HG02763 (cell line): ENCODE results near the gene NOSTRIN.
"Not testable (repeated sequence)": the region's sequence is repeated elsewhere in the genome, so short reads cannot be mapped to it uniquely, and the experiment has no call there.

ENCODE experiments used
- ATAC-seq: cut with Tn5 transposase; IDR thresholded peaks from one replicate; pipeline ENCODE4 v1.9.1; 2021; ENCODE audit warnings: mild to moderate bottlenecking, moderate library complexity; ENCODE audit not compliant: unreplicated experiment

Gene NOSTRIN

DNA sequence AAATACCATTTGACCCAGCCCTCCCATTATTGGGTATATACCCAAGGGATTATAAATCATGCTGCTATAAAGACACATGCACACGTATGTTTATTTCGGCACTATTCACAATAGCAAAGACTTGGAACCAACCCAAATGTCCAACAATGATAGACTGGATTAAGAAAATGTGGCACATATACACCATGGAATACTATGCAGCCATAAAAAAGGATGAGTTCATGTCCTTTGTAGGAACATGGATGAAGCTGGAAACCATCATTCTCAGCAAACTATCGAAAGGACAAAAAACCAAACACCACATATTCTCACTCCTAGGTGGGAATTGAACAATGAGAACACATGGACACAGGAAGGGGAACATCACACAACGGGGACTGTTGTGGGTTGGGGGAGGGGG, 68.4 kb downstream of the NOSTRIN start:
- ATAC-seq, result not testable (repeated sequence)

DNA sequence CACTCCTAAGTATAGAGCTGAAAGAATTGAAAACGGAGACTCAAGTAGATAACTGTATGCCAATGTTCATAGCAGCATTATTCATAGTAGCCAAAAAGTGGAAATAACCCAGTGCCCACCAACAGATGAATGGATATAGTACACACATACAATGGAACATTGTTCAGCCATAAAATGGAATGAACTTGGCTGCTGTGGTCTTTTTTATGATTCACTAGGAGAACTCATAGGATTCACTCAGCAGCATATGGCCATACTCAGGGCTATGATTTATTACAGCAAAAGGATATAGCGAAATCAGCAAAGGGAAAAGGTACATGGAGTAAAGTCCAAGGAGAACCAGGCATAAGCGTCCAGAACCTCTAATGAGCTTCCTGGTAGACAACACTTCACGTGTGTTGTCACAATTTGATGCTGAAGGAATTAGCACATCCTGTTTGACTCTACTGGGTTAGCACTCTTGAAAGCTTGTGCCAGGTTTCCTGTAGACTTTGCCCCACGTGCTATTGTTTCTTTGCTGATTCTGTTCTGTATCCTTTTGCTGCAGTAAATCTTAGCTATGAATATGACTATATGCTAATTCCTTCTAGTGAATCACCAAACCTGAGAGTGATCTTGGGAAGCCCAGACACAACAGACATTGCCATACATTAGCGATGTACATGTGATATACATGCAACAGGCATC, 72.1 kb downstream of the NOSTRIN start:
- no peak for ATAC-seq

GRCh38 chr2:168882163-168882562, 79.7 kb downstream of the NOSTRIN start:
- ATAC-seq, result not testable (repeated sequence)

- no peak for ATAC-seq
Observed at GRCh38 chr2:168884975-168885374, 82.5 kb downstream of the NOSTRIN start.

GRCh38 chr2:168889635-168890005, 87.2 kb downstream of the NOSTRIN start:
- no peak for ATAC-seq

DNA sequence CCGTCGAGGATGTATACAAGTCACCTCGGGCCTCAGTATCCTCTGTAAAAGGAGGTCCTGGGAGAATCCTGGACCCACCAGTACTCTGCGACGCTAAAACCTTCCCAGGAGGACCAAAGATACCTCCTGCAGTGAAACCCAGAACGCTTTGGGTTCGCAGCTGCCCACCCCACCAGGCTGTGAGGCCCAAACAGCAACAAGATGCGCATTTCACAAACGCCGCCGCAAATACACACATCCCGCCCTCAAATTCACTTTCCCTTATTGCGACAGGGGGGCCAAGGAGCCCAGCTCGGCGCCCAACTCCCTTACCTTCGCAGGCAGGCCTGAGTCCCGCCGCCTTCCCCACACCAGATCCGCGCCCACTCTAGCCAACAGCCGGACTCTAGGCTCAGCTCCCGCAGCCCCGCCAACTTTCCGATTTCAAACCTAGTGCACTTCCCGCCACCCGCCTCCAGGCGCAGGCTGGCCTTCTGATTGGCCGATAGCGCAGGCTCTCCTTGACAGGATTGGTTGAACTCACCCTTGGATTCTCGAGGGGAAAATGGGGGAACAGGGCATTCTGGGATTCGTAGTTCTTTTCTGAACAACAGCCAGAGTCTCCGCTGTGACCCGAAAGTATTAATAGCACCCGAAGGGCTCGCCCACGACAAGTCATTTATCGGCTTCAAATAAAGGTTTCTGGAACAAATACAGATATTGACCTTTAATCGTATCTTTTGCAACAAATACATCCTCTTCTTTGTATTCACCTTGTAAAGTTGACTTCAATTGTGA, 87.8 kb downstream of the NOSTRIN start, which contains the start of gene SPC25:
SPC25 (minus strand) TSS at position 425 of the 777 bp plus-strand sequence. CDS start 911 bp downstream, outside the sequence.
- peak; percentile 100 for ATAC-seq

- no peak for ATAC-seq
Observed at GRCh38 chr2:168892327-168892726, 89.9 kb downstream of the NOSTRIN start.

- no peak for ATAC-seq
Observed at GRCh38 chr2:168894101-168894500, 91.7 kb downstream of the NOSTRIN start.

- ATAC-seq, result no peak
Observed at GRCh38 chr2:168894720-168895119, 92.3 kb downstream of the NOSTRIN start.

GRCh38 chr2:168895771-168896170, 93.3 kb downstream of the NOSTRIN start:
- no peak for ATAC-seq

DNA sequence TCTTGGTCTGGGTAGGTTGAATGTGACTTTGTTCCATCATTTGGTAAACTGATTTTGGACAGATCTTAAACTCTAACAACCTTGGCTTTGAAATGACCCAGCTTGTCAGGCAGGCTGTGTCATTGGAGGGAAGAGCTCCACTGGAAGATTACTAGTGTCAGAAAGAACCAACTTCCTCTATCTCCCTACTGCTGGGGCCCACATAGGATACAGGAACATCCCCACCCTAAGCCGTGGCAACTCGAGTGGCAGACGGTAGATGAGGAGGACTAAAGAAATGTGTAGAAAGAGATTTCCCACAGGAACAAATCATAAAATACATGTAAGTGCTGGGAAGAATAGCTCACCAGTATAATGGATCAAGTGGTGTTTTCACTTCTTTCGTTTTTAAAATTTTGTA, 94.3 kb downstream of the NOSTRIN start:
- no peak for ATAC-seq

DNA sequence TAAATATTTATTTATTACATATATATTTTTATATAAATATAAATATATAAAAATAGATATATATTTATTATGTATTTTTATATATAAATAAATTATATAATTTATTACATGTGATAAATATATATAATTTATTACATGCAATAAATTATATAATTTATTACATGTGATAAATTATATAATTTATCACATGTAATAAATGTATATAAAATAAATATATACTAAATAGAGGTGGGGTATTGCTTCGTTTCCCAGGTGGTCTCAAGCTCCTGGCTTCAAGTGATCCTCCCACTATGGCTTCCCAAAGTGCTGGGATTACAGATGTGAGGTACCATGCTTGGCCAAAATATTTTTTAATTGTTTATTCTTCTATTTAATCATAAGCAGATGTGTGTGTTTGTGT, 95.0 kb downstream of the NOSTRIN start:
- ATAC-seq, result no peak

GRCh38 chr2:168901003-168901402, 98.6 kb downstream of the NOSTRIN start, which contains the start of gene G6PC2:
G6PC2 (plus strand) TSS chr2:168901291; CDS start chr2:168901332, 41 bp downstream.
- ATAC-seq, result no peak

GRCh38 chr2:168903888-168904287, 101.5 kb downstream of the NOSTRIN start:
- ATAC-seq, result no peak

- no peak for ATAC-seq
Observed at GRCh38 chr2:168904358-168904757, 101.9 kb downstream of the NOSTRIN start.

DNA sequence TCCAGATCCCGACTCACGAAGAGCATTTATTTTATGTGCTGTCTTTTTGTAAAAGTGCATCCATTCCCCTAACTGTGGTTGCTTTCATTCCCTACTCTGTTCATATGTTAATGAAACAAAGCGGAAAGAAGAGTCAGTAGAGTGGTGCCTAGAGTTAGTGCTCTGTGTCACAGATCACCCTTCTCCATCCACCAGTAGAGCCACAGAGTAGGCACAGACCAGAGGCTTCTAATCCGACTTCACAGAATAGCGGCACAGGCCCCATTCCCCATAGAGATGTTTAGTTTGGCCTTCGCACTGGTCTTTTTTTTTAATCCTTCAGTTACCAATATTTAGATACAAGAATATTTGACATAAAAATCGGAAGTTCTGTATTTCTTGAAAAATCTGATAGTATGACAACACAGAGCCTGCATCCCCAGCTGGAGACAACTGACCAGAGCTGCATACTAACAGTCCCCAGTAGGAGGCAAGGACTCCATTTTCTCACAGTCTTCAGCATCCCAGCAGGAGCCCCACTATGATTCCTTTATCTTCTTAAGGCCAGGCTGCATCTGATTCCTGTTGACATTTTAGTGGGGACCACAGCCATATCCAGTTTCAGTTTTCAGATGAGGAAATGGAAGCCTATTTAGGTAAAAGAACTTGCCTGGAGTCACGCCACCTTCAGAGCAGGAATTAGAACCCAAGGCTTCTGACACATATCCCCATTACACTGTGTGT, 105.7 kb downstream of the NOSTRIN start:
- no peak for ATAC-seq

DNA sequence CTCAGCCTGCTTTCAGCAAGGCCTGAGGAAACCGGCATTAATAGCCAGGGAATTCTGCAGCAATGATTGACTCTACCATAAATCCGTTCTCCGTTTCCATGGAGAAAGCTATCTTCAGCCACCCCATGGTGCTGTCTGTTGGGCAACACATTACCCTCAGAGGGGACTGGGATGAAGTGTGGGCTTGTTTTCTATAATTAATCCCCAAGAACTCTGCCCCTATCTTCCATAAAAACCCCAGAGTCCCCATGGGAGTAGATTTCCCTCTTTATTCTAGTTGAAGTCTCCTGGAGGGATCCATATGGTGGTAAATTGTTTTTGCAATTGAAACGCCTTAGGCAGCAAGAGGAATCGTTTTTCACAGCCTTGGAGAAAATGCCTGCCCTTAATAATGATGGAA, 107.9 kb downstream of the NOSTRIN start:
- no peak for ATAC-seq

GRCh38 chr2:168912466-168912865, 110.0 kb downstream of the NOSTRIN start:
- ATAC-seq, result no peak

- ATAC-seq, result no peak
Observed at GRCh38 chr2:168912901-168913369, 110.5 kb downstream of the NOSTRIN start.

- no peak for ATAC-seq
Observed at GRCh38 chr2:168913495-168913894, 111.1 kb downstream of the NOSTRIN start.
